ENCODE measurements around the gene DKK2. TPM values are rescaled to one million over a fixed set of nuclear protein-coding genes. Genes with fewer than 3 reads are reported as not detected.

Gene DKK2
- polyA plus RNA-seq (ENCODE audit: insufficient read length in 4 of 4): 1 to 10 TPM; 1.9 to 8.7 (median 3.2) TPM

- no peak for DNase-seq (ENCODE audit: low read depth in 4 of 4, low spot score in 3 of 4)
These were observed at the start of gene DKK2 for GRCh38 chr4:107035819-107036583. TSS of gene DKK2 (minus strand) at chr4:107036313. CDS start at chr4:107035591, 722 bp downstream.

DNA sequence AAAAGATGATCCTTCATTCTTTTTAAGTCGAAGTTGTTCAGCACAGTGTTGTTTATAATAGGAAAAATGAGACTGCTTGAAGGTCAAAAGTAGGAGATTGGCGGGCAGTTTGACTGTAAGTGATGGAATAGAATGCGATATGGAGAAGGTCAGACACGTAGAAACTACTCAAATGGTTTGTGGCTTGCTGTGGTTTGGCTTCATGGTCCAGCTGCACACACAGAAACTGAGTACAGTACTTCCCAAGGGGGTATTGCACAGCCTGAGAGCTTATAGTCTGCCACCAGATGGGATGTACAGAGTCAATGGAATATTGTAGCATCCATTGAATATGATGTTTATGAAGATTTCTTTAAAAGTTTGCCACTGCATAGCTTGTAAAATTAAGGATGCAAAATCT is 41.1 kb upstream of the DKK2 start:
- no peak for DNase-seq (ENCODE audit: low read depth in 4 of 4, low spot score in 3 of 4)

DNA sequence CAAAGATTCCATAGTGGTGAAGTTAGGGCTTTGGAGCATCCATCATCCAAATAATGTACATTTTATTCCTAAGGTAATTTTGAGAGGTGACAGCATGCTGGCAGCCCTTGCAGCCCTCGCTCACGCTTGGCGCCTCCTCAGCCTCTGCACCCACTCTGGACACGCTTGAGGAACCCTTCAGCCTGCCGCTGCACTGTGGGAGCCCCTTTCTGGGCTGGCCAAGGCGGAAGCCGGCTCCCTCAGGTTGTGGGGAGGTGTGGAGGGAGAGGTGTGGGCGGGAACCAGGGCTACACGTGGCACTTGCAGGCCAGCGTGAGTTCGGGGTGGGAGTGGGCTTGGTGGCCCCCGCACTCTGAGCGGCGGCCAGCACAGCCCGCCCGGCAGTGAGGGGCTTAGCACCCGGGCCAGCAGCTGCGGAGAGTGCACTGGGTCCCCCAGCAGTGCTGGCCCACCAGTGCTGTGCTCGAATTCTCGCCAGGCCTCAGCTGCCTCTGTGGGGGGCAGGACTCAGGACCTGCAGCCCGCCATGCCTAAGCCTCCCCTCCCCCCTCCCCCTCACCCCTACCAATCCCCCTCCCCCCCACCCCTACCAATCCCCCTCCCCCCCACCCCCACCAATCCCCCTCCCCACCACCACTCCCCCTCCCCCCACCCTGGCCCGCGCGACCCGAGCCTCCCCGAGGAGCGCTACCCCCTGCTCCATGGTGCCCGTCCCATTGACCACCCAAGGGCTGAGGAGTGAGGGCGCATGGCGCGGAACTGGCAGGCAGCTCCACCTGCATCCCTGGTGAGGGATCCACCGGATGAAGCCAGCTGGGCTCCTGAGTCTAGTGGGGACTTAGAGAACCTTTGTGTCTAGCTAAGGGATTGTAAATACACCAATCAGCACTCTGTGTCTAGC is 37.0 kb upstream of the DKK2 start:
- DNase-seq (ENCODE audit: low read depth in 4 of 4, low spot score in 3 of 4): no peak

DNA sequence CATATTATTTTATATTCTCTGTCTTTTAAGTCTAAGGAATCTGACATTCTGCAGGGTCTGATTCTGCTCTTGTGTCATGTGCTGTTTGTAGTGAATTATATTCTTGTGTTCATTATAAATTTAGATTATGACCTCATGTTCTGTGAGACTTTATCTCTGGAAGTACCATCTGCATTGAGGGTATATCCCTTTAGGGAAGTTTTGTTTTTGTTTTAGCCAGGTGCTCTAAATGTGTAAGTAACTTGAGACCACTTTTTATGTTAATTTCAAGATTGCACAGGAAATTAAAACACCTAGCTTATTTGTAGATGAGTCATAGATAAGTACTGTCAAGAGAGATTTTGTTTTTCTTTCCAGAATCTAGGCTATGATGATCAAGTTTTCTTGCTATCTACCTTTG is 35.0 kb upstream of the DKK2 start:
- no peak for DNase-seq (ENCODE audit: low read depth in 4 of 4, low spot score in 3 of 4)

- DNase-seq (ENCODE audit: low read depth in 4 of 4, low spot score in 3 of 4): no peak
These were observed 32.9 kb upstream of the DKK2 start for GRCh38 chr4:107069049-107069448.

DNA sequence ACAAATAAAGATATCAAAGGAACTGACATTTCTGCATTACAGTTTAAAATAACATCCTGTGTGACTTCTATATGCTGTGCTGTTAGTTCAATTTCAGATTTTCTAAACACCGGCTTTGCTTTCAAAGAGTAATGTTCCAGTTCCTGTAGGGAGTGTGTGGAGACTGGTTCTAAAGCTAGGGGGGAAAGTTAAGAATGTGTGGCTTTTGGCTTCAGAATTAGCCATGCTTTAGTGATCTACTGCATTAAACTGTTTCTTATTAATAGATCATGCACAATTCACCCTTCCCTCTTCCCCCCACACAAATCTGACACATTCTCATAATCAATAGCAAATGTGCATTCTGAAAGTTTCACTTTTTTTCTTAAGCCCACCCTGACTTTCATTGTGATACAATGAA is 32.0 kb upstream of the DKK2 start:
- no peak for DNase-seq (ENCODE audit: low read depth in 4 of 4, low spot score in 3 of 4)

GRCh38 chr4:107066621-107067020 is 30.5 kb upstream of the DKK2 start:
- DNase-seq (ENCODE audit: low read depth in 4 of 4, low spot score in 3 of 4): no peak

- DNase-seq (ENCODE audit: low read depth in 4 of 4, low spot score in 3 of 4): no peak
These were observed 29.1 kb upstream of the DKK2 start for GRCh38 chr4:107065201-107065600.

DNA sequence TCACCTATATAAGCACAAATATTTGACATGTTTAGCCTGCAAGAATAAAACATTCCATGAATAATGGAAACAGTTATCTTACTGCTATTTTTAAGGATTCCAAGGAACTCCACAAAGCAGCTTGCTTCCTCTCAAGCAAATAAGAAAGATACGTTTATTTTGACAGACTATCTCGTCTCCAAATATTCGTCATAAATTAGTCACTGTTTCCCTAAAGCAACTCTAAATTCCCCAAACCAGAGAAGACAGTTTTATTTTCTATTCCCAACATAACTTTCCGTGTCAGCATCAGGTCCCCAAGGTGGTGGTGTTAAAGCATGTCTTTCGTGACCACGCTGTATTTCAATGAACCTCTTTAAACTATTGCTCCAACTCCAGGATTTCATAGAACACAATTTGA is 24.3 kb upstream of the DKK2 start:
- DNase-seq (ENCODE audit: low read depth in 4 of 4, low spot score in 3 of 4): no peak

DNA sequence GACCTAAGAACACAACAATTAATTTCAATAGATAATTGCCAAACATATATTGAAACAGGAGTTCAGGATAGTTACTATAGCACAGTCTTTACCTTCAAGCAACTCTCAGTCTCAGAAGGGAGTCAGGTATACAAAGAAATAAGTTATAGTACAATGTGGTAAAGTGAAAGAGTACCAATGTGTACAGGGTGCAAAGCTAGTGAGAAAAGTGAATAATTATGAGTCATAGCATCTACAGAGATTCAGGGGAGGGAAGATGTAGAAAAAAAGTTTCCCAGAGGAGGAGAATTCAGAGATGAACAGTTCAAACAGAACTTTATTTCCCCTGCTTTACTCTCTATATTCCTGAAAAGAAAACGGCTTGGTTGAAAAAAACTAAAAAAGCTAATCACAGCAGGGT is 22.7 kb upstream of the DKK2 start:
- DNase-seq (ENCODE audit: low read depth in 4 of 4, low spot score in 3 of 4): no peak

GRCh38 chr4:107050525-107051135 is 14.5 kb upstream of the DKK2 start:
- no peak for DNase-seq (ENCODE audit: low read depth in 4 of 4, low spot score in 3 of 4)

GRCh38 chr4:107046261-107046660 is 10.1 kb upstream of the DKK2 start:
- DNase-seq (ENCODE audit: low read depth in 4 of 4, low spot score in 3 of 4): no peak

DNA sequence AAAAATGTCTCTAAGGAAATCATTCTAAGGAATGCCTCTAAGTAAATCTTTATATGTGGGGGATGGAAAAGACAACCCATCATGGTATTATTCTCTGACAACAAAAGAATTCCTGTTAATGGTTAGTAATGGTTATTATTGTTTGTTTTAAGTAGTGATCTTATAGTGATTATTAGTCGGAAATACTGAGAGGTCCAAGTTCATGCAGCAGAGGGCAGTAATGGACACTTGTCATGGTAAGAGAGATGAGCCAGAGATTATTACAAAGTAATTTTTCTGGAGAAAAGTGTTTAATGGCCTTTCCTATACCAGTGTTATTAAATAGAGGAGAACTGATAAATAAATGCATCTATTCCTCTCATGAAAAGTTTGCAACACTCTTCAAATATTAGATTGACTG is 8.1 kb upstream of the DKK2 start:
- DNase-seq (ENCODE audit: low read depth in 4 of 4, low spot score in 3 of 4): no peak

DNA sequence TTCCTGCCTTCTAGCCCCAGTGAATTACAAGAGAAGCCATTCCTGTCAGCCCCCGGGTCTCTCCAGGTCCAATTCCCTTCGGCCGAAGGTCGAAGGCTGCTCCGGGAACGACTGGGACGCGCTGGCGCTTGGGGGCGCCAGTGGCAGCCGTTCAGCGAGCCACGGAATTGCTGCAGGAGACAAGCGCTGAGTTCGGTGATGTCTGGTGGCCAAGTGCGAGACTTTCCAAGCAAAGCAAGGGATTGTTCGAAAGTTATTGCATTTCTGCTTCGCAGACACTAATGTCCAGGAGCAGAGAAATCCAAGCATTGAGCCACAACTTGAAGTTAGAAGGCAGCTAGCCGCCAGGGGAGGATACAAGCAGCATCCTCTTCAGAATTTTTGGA is 1.1 kb upstream of the DKK2 start:
- no peak for DNase-seq (ENCODE audit: low read depth in 4 of 4, low spot score in 3 of 4)

DNA sequence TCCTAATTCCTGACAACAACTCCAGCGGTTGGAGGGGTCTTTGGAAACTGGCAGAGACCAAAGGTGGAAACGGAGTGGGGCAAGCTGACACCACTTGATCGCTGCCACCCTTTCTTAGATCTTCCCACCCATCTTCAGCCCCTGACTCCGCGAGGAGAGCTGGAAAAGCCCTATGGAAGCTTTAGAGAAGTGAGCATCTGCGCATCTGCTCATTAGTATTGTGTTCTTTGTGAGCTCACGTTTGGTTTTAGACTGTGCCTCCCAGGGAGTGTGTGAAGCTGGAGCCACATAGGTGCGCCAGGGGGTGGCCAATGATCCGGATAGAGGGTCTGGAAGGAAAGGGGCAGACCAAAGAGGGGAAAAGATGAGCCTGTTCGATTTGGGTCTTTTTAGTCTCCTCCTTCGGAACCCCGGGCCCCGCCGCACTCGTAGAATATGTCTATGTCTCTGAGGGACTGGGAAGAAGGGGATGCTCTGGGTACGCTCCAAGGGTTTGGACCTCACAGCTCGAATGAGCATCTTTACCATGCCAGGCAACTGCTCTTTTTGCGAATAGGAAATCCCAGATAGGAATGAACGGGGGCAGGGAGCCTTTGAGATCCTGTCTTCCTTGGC is 578 bp upstream of the DKK2 start:
- no peak for DNase-seq (ENCODE audit: low read depth in 4 of 4, low spot score in 3 of 4)

- no peak for DNase-seq (ENCODE audit: low read depth in 4 of 4, low spot score in 3 of 4)
These were observed 906 bp downstream of the DKK2 start for GRCh38 chr4:107034996-107035818.

- DNase-seq (ENCODE audit: low read depth in 4 of 4, low spot score in 3 of 4): no peak
These were observed 1.8 kb downstream of the DKK2 start for GRCh38 chr4:107034091-107034995.

- DNase-seq (ENCODE audit: low read depth in 4 of 4, low spot score in 3 of 4): no peak
These were observed 8.7 kb downstream of the DKK2 start for GRCh38 chr4:107027379-107027778.

GRCh38 chr4:107018344-107018735 is 17.8 kb downstream of the DKK2 start:
- DNase-seq (ENCODE audit: low read depth in 4 of 4, low spot score in 3 of 4): no peak

Measured in right renal pelvis (tissue), 4 donors.